HepG2 (cell line): ENCODE measurements around the gene ZNF691.

Source experiments
- CCAR2 ChIP-seq: fragments of 200-400 bp; formaldehyde crosslinking; optimal IDR thresholded peaks from 2 replicates; pipeline ENCODE3; 2018; ENCODE audit warnings: low read depth, mild to moderate bottlenecking, low read length, moderate library complexity
- MYC ChIP-seq: sonication (generic); formaldehyde crosslinking; IDR thresholded peaks from 2 replicates; pipeline ENCODE4 v1.9.0; 2021; ENCODE audit warnings: missing genetic modification reagents, borderline replicate concordance
- SIN3A ChIP-seq: IDR thresholded peaks from 2 replicates; pipeline ENCODE4 v1.6.1; 2011; ENCODE audit warnings: low read depth, mild to moderate bottlenecking, control low read depth, low read length, borderline replicate concordance

- TF ChIP-seq SIN3A: no peak
- no peak for TF ChIP-seq MYC (CRISPR knock-in tag)
- no peak for TF ChIP-seq CCAR2
Observed at GRCh38 chr1:42845193-42845592, 1.2 kb upstream of the ZNF691 start.
